Neural cell (in vitro differentiated cells): Measurements from ENCODE around the gene FAM170B. TPM values are rescaled to one million over a fixed set of nuclear protein-coding genes. Genes with fewer than 3 reads are reported as not detected.

Experiments
- H2AFZ ChIP-seq: fragments of 200-600, 300-800 bp; sonication (generic), shearing (Covaris generic); 2 replicates; pipeline ENCODE4 v1.6.0; 2014; ENCODE audit warnings: low read depth, mild to moderate bottlenecking, antibody characterized with exemption, low read length, moderate library complexity
- H3F3A ChIP-seq: fragments of 200-600 bp; shearing (Covaris generic); 2 replicates; pipeline ENCODE4 v1.6.1; 2016; ENCODE audit warnings: mild to moderate bottlenecking, moderate library complexity, mixed read lengths, antibody characterized with exemption, low read length; ENCODE audit not compliant: insufficient read depth, poor library complexity, severe bottlenecking
- H3K27ac ChIP-seq: fragments of 200-600, 300-800 bp; sonication (generic), shearing (Covaris generic); 2 replicates; pipeline ENCODE4 v1.5.1; 2014; ENCODE audit warnings: mild to moderate bottlenecking, low read length, moderate library complexity
- H3K27me3 ChIP-seq: fragments of 300-800, 200-600 bp; sonication (generic), shearing (Covaris generic); 2 replicates; pipeline ENCODE4 v1.6.0; 2014; ENCODE audit warnings: mild to moderate bottlenecking, low read depth, low read length, moderate library complexity; ENCODE audit not compliant: insufficient read depth
- H3K36me3 ChIP-seq: fragments of 300-800, 200-600 bp; sonication (generic), shearing (Covaris generic); 2 replicates; pipeline ENCODE4 v1.5.1; 2014; ENCODE audit warnings: mild to moderate bottlenecking, antibody characterized with exemption, low read length, moderate library complexity; ENCODE audit not compliant: insufficient read depth
- H3K4me2 ChIP-seq: fragments of 300-800, 200-600 bp; sonication (generic), shearing (Covaris generic); 2 replicates; pipeline ENCODE4 v1.6.0; 2014; ENCODE audit warnings: mild to moderate bottlenecking, low read length
- H3K4me3 ChIP-seq: fragments of 300-800, 200-600 bp; sonication (generic), shearing (Covaris generic); 2 replicates; pipeline ENCODE4 v1.5.1; 2014; ENCODE audit warnings: mild to moderate bottlenecking, low read length, moderate library complexity
- H3K79me2 ChIP-seq: fragments of 200-600 bp; shearing (Covaris generic); replicated peaks from 2 replicates; pipeline ENCODE4 v1.6.0; 2014; ENCODE audit warnings: mild to moderate bottlenecking, low read length, moderate library complexity; ENCODE audit not compliant: insufficient read depth
- H3K9ac ChIP-seq: fragments of 300-800, 200-600 bp; sonication (generic), shearing (Covaris generic); 2 replicates; pipeline ENCODE4 v1.6.1; 2016; ENCODE audit warnings: mild to moderate bottlenecking, low read length, mixed read lengths
- H3K9me2 ChIP-seq: fragments of 200-600 bp; shearing (Covaris generic); 2 replicates; pipeline ENCODE4 v1.6.1; 2016; ENCODE audit warnings: mild to moderate bottlenecking, low read length, mixed read lengths; ENCODE audit not compliant: insufficient read depth
- H3K9me3 ChIP-seq: fragments of 200-600, 300-800 bp; sonication (generic), shearing (Covaris generic); 2 replicates; pipeline ENCODE4 v1.6.1; 2016; ENCODE audit warnings: mild to moderate bottlenecking, mixed run types, low read length, moderate library complexity, mixed read lengths
- H4K20me1 ChIP-seq: fragments of 200-600 bp; shearing (Covaris generic); 2 replicates; pipeline ENCODE4 v1.6.1; 2016; ENCODE audit warnings: mild to moderate bottlenecking, mixed run types; ENCODE audit not compliant: insufficient read depth
- EP300 ChIP-seq: fragments of 450-650 bp; conservative IDR thresholded peaks from 2 replicates; pipeline ENCODE4 v1.6.1; 2014; ENCODE audit warnings: antibody characterized with exemption, mild to moderate bottlenecking, moderate library complexity; ENCODE audit not compliant: poor library complexity, severe bottlenecking
- EZH2 ChIP-seq: fragments of 200-600, 300-800 bp; shearing (Covaris generic), sonication (generic); IDR thresholded peaks from 2 replicates; pipeline ENCODE4 v1.6.1; 2014; ENCODE audit warnings: antibody characterized with exemption, low read length, borderline replicate concordance, mild to moderate bottlenecking; ENCODE audit not compliant: insufficient read depth, poor library complexity, severe bottlenecking
- MXI1 ChIP-seq: fragments of 450-650 bp; conservative IDR thresholded peaks from 2 replicates; pipeline ENCODE4 v1.6.1; 2014; ENCODE audit warnings: antibody characterized with exemption, mild to moderate bottlenecking; ENCODE audit not compliant: poor library complexity, severe bottlenecking
- POLR2AphosphoS5 ChIP-seq: IDR thresholded peaks from 2 replicates; pipeline ENCODE4 v1.6.1; 2012
- RAD21 ChIP-seq: fragments of 450-650 bp; conservative IDR thresholded peaks from 2 replicates; pipeline ENCODE4 v1.6.1; 2014; ENCODE audit warnings: antibody characterized with exemption, mild to moderate bottlenecking, moderate library complexity
- SMC3 ChIP-seq: fragments of 450-650 bp; conservative IDR thresholded peaks from 2 replicates; pipeline ENCODE4 v1.6.1; 2014; ENCODE audit warnings: antibody characterized with exemption, mild to moderate bottlenecking, moderate library complexity; ENCODE audit not compliant: poor library complexity
- TAF1 ChIP-seq: IDR thresholded peaks from 2 replicates; pipeline ENCODE4 v1.6.1; 2012; ENCODE audit warnings: low read depth
- polyA plus RNA-seq: library from polyadenylated mRNA; depleted of rRNA; stranded (reverse); fragments of >200 nt; gene quantifications from 2 replicates; pipeline ENCODE4 v1.2.3, GENCODE V29; 2014
- TF ChIP-seq, protein P1 (sequence below): IDR thresholded peaks from 2 replicates; pipeline ENCODE4 v1.6.1; 2012; ENCODE audit warnings: borderline replicate concordance
- TF ChIP-seq, protein P2 (sequence below): fragments of 450-650 bp; IDR thresholded peaks from 2 replicates; pipeline ENCODE4 v1.5.1; 2014; ENCODE audit warnings: antibody characterized with exemption, mild to moderate bottlenecking, moderate library complexity; ENCODE audit not compliant: poor library complexity, severe bottlenecking

Gene FAM170B
- polyA plus RNA-seq, 1 donor from 2014 or later, result not detected

DNA sequence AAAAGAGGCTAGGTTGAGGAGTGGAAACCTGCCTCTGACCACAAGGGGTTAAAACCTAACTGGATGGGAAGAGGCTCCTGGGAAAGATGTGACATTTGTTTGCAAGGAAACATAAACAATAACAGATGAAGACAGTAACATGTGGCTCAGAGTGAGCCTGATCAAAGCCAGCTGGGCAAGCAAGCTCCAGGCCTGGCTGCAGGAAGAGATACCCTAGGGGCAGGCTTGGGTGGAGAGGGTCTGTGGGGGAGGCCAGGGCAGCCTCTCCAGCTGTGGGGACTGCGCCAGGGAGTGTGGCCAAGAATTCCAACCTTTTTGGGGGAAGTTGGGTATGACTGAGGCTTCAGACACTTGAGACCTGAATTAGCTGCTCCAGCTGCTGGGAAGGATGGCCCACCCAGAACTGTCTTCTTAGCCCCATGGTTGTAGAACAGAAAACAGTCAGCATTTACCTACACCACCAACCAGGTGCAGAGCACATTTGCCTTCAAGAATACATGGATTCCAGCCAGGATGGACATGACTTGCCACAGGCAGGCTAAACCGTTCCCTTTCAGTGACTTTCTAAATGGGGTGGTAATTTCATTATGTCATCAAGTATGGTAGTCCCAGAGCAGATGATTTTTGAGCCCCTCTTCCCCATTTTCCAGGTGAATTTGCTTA is 10.4 kb upstream of the FAM170B start:
- H3K79me2 ChIP-seq, result no peaks in the 10 kb centered on the region
- no peaks in the 10 kb centered on the region for H3K9me2 ChIP-seq
- TF ChIP-seq EZH2 (no peak), RAD21 (no peak), SMC3 (no peak), EP300 (no peak), POLR2AphosphoS5 (no peak), MXI1 (no peak), TAF1 (no peak)
- TF ChIP-seq, protein P1, sequence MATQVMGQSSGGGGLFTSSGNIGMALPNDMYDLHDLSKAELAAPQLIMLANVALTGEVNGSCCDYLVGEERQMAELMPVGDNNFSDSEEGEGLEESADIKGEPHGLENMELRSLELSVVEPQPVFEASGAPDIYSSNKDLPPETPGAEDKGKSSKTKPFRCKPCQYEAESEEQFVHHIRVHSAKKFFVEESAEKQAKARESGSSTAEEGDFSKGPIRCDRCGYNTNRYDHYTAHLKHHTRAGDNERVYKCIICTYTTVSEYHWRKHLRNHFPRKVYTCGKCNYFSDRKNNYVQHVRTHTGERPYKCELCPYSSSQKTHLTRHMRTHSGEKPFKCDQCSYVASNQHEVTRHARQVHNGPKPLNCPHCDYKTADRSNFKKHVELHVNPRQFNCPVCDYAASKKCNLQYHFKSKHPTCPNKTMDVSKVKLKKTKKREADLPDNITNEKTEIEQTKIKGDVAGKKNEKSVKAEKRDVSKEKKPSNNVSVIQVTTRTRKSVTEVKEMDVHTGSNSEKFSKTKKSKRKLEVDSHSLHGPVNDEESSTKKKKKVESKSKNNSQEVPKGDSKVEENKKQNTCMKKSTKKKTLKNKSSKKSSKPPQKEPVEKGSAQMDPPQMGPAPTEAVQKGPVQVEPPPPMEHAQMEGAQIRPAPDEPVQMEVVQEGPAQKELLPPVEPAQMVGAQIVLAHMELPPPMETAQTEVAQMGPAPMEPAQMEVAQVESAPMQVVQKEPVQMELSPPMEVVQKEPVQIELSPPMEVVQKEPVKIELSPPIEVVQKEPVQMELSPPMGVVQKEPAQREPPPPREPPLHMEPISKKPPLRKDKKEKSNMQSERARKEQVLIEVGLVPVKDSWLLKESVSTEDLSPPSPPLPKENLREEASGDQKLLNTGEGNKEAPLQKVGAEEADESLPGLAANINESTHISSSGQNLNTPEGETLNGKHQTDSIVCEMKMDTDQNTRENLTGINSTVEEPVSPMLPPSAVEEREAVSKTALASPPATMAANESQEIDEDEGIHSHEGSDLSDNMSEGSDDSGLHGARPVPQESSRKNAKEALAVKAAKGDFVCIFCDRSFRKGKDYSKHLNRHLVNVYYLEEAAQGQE, result no peak
- TF ChIP-seq, protein P2, sequence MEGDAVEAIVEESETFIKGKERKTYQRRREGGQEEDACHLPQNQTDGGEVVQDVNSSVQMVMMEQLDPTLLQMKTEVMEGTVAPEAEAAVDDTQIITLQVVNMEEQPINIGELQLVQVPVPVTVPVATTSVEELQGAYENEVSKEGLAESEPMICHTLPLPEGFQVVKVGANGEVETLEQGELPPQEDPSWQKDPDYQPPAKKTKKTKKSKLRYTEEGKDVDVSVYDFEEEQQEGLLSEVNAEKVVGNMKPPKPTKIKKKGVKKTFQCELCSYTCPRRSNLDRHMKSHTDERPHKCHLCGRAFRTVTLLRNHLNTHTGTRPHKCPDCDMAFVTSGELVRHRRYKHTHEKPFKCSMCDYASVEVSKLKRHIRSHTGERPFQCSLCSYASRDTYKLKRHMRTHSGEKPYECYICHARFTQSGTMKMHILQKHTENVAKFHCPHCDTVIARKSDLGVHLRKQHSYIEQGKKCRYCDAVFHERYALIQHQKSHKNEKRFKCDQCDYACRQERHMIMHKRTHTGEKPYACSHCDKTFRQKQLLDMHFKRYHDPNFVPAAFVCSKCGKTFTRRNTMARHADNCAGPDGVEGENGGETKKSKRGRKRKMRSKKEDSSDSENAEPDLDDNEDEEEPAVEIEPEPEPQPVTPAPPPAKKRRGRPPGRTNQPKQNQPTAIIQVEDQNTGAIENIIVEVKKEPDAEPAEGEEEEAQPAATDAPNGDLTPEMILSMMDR, result no peak
- no peaks in the 10 kb centered on the region for H3K27me3 ChIP-seq
- no peaks in the 10 kb centered on the region for H3F3A ChIP-seq
- H3K9me3 ChIP-seq, result no peaks in the 10 kb centered on the region
- H2AFZ ChIP-seq, result no peak overlapping the region
- no peak overlapping the region for H3K4me2 ChIP-seq
- no peak overlapping the region for H3K9ac ChIP-seq
- no peaks in the 10 kb centered on the region for H3K36me3 ChIP-seq
- H3K4me3 ChIP-seq, result no peak overlapping the region
- no peak overlapping the region for H3K27ac ChIP-seq
- no peaks in the 10 kb centered on the region for H4K20me1 ChIP-seq

DNA sequence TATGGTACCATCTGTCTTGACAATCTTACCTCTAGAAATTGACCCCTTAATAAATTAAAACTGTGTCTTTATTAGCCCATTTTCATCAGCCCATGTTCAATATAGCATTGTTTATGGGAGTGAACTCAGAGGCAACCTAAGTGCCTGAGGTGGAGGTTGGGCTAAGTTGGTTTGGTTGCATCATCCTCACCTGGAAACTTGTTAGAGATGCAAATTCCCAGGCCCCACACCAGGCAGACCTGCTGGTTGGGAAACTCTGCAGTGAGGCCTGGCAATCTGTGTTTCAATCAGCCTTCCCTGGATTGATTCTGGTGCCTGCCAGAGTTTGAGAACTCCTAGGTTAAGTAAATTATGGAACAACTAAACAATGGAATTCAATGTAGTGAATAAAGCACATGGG is 9.4 kb upstream of the FAM170B start:
- no peak overlapping the region for H3K4me3 ChIP-seq
- no peak overlapping the region for H3K27ac ChIP-seq
- H3K9me3 ChIP-seq, result no peaks in the 10 kb centered on the region
- no peaks in the 10 kb centered on the region for H4K20me1 ChIP-seq
- H2AFZ ChIP-seq, result no peak overlapping the region
- no peaks in the 10 kb centered on the region for H3F3A ChIP-seq
- H3K36me3 ChIP-seq, result no peaks in the 10 kb centered on the region
- no peaks in the 10 kb centered on the region for H3K9me2 ChIP-seq
- no peak overlapping the region for H3K9ac ChIP-seq
- TF ChIP-seq SMC3 (no peak), EP300 (no peak), TAF1 (no peak), EZH2 (no peak), RAD21 (no peak), POLR2AphosphoS5 (no peak), MXI1 (no peak)
- TF ChIP-seq, protein P2, result no peak
- TF ChIP-seq, protein P1, result no peak
- no peaks in the 10 kb centered on the region for H3K27me3 ChIP-seq
- no peaks in the 10 kb centered on the region for H3K79me2 ChIP-seq
- no peak overlapping the region for H3K4me2 ChIP-seq
